ENCODE results near the gene ZNF521. TPM values are rescaled to one million over a fixed set of nuclear protein-coding genes. Genes with fewer than 3 reads are reported as not detected.
A peak's percentile ranks its signal among the peaks of the same experiment; 100 is the strongest.

Gene ZNF521
- total RNA-seq, 1 donor from 2014 or later = 10.3 TPM

DNA sequence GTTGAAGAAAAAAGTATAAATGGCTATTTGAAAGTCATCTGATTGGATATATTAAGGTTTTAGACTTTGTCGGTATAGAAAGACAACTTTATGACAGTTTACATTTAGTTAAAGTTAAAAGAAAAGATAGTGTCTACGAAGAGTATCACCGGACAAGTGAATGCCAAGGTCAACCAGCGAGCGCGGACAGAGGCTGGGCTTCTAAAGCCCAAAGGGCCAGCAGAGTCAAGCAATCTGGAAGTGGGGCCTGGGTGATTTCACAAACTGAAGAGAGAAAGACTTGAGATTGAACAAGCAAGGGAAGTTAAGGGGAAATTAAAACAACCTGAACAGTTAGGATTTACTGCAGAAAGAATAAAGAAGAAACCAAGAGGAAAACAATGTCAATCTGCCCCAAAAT, 16.3 kb downstream of the ZNF521 start:
- H3K27ac ChIP-seq (replicated peaks) = no peak overlapping the region
- intact Hi-C loops (cut with micrococcal nuclease) = no loop called here

DNA sequence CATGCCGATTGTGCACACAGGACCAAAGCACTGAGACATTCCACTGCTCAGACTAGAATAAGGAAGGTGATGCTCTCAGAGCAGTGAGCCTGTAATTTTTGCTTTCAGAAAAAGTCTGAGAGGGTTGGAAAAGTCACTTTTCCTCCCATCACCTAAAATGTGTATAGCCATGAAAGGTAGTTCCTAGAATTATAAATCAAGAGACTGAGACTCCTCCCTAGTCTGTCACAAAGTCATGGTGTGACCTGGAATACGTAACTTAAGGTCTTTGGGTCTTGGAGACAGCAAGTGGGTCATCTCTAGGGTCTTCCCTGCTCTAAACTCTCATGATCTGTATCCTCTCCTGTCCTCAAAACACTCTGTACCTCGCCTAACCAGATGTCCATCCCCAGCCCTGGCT, 16.9 kb downstream of the ZNF521 start:
- H3K36me3 ChIP-seq = no peaks in the 10 kb centered on the region
- TF ChIP-seq, protein P1, sequence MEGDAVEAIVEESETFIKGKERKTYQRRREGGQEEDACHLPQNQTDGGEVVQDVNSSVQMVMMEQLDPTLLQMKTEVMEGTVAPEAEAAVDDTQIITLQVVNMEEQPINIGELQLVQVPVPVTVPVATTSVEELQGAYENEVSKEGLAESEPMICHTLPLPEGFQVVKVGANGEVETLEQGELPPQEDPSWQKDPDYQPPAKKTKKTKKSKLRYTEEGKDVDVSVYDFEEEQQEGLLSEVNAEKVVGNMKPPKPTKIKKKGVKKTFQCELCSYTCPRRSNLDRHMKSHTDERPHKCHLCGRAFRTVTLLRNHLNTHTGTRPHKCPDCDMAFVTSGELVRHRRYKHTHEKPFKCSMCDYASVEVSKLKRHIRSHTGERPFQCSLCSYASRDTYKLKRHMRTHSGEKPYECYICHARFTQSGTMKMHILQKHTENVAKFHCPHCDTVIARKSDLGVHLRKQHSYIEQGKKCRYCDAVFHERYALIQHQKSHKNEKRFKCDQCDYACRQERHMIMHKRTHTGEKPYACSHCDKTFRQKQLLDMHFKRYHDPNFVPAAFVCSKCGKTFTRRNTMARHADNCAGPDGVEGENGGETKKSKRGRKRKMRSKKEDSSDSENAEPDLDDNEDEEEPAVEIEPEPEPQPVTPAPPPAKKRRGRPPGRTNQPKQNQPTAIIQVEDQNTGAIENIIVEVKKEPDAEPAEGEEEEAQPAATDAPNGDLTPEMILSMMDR (IDR thresholded peaks at IDR 0.05; ENCODE audit: borderline replicate concordance) = no peak

More for the DNA sequence above, 16.3 kb downstream of the ZNF521 start:
- Histone ChIP-seq H3K4me3 (no peak overlapping the region), H3K9me3 (replicated peaks) (no peaks in the 10 kb centered on the region), H3K27me3 (ENCODE audit: low read depth) (no peaks in the 10 kb centered on the region), H3K4me1 (peaks cover 26% of the 10 kb centered on the region), H3K36me3 (no peaks in the 10 kb centered on the region)
- TF ChIP-seq, protein P1 (IDR thresholded peaks at IDR 0.05; ENCODE audit: borderline replicate concordance) = no peak
- no peak for DNase-seq

DNA sequence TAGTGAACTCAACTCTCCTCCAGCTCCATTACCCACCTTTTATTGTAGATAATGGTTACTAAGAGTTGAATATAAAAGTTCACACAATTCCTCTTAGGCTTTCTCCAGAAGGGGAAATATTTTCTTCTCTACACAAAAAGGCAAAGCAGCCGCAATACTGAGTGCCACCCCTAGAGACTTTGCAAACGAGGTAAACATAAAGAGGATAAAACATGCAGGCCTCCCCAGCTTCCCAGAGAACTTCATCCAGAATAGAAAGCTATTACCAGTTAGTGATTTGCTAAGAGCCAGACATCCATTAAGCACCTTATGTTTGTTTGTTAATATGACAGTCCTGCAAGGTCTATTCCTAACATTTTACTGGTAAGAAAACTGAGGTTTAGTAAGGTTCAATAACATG, 17.4 kb downstream of the ZNF521 start:
- Histone ChIP-seq H3K27me3 (ENCODE audit: low read depth) (no peaks in the 10 kb centered on the region), H3K9me3 (replicated peaks) (no peaks in the 10 kb centered on the region), H3K27ac (replicated peaks) (no peak overlapping the region), H3K4me1 (peaks cover 29% of the 10 kb centered on the region), H3K4me3 (no peak overlapping the region), H3K36me3 (no peaks in the 10 kb centered on the region)
- DNase-seq = no peak
- intact Hi-C loops (cut with micrococcal nuclease) = no loop called here
- TF ChIP-seq, protein P1 (IDR thresholded peaks at IDR 0.05; ENCODE audit: borderline replicate concordance) = peak; percentile 15

More for the DNA sequence above, 16.9 kb downstream of the ZNF521 start:
- Histone ChIP-seq H3K27ac (replicated peaks) (no peak overlapping the region), H3K27me3 (ENCODE audit: low read depth) (no peaks in the 10 kb centered on the region), H3K4me3 (no peak overlapping the region), H3K4me1 (peaks cover 29% of the 10 kb centered on the region), H3K9me3 (replicated peaks) (no peaks in the 10 kb centered on the region)
- DNase-seq = no peak
- intact Hi-C loops (cut with micrococcal nuclease) = no loop called here

DNA sequence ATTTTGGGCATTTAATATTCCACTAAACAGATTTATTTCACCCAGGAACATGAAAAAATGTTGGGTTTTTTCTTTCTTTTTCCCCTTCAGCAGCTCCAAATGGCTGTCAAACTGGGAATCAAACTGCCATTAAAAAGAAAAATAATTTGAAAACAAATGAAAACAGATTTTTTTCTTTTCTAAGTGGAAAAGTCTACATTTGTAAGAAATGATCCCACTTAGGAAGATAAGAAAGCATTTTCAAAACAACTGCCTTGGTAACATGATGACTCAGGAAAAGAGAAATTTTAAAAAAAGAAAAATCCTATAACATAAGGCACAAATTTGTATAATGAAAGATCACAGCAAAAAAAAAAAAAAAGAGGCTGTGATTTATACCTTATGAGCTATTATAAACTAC, 20.0 kb downstream of the ZNF521 start:
- H3K4me3 ChIP-seq = no peak overlapping the region
- no peak overlapping the region for H3K27ac ChIP-seq (replicated peaks)
- TF ChIP-seq, protein P1 (IDR thresholded peaks at IDR 0.05; ENCODE audit: borderline replicate concordance) = no peak
- no peaks in the 10 kb centered on the region for H3K27me3 ChIP-seq (ENCODE audit: low read depth)
- DNase-seq = no peak
- H3K36me3 ChIP-seq = no peaks in the 10 kb centered on the region
- H3K9me3 ChIP-seq (replicated peaks) = no peaks in the 10 kb centered on the region
- intact Hi-C loops (cut with micrococcal nuclease) = no loop called here
- H3K4me1 ChIP-seq = peaks cover 41% of the 10 kb centered on the region

DNA sequence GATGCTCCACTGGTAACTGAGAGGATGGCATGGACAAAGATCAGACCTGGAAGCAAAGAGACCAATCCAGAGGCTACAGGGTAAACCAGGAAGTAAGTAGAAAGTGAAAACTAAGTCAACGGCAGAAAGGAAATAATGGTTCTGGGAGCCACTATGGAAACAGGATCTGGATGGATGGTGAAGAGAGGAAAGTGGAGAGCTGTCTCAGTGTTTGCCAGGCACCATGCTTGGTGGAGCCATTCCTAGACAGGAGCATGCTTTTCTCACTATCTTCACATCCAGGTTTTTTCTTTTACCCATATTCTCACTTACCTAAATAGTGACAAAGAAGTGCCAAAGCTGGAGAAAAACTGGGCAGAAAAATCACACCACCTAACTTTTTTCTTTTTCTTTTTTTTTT, 22.2 kb downstream of the ZNF521 start:
- Histone ChIP-seq H3K4me3 (no peak overlapping the region), H3K36me3 (no peaks in the 10 kb centered on the region), H3K27me3 (ENCODE audit: low read depth) (no peaks in the 10 kb centered on the region), H3K9me3 (replicated peaks) (no peaks in the 10 kb centered on the region), H3K27ac (replicated peaks) (no peak overlapping the region), H3K4me1 (peaks cover 54% of the 10 kb centered on the region)
- no peak for DNase-seq
- TF ChIP-seq, protein P1 (IDR thresholded peaks at IDR 0.05; ENCODE audit: borderline replicate concordance) = no peak
- intact Hi-C loops (cut with micrococcal nuclease) = no loop called here

DNA sequence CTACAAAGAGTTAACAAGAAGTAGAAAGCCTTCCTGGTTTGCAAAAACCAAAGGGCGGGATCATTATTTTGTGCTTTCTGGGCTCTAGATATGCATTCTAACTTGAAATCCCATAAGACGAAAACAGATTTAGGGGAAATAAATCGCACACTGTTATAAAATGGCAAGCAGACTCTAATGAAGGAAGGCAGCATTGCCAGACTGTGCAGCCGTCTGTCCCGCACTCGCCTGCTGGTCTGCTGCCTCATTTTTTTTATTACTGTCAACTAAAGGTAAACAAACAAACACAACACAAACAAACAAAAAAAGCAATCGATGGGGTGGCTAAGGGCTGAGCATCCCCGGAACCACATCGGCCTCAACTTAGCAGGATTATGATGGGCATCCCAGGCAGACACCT, 24.4 kb downstream of the ZNF521 start:
- intact Hi-C loops (cut with micrococcal nuclease) = no loop called here
- Histone ChIP-seq H3K4me3 (peak overlapping the region; percentile 20), H3K9me3 (replicated peaks) (no peaks in the 10 kb centered on the region), H3K36me3 (no peaks in the 10 kb centered on the region), H3K27ac (replicated peaks) (no peak overlapping the region), H3K27me3 (ENCODE audit: low read depth) (no peaks in the 10 kb centered on the region), H3K4me1 (peaks cover 61% of the 10 kb centered on the region)
- no peak for DNase-seq
- TF ChIP-seq, protein P1 (IDR thresholded peaks at IDR 0.05; ENCODE audit: borderline replicate concordance) = no peak

Data from left ventricle myocardium inferior (tissue), 1 donor.